ENCODE measurements around the gene ZSCAN30. TPM values are rescaled to one million over a fixed set of nuclear protein-coding genes. Genes with fewer than 3 reads are reported as not detected.

The ZSCAN30 gene
- total RNA-seq, 1 experiment from 2014 or later, result 21.9 TPM

GRCh38 chr18:35322486-35323458 is 32.7 kb upstream of the ZSCAN30 start:
- no peak overlapping the region for H3K4me3 Mint-ChIP-seq
- H3K9me3 Mint-ChIP-seq, result no peaks in the 10 kb centered on the region
- ChIA-PET POLR2A (interaction anchor here (0.6 kb wide), 1 partner anchor 9 kb away, joined by 3 read pairs; no protein-coding TSS in a partner anchor), CTCF (no interaction called here)
- no peak overlapping the region for H3K27ac Mint-ChIP-seq
- no peak for TF ChIP-seq ELF4 (CRISPR knock-in tag; IDR thresholded peaks at IDR 0.05; ENCODE audit: low read depth)
- TF ChIP-seq ATF3 (CRISPR knock-in tag; conservative IDR thresholded peaks at IDR 0.05), result no peak
- no peak for TF ChIP-seq ATF1 (CRISPR knock-in tag; IDR thresholded peaks at IDR 0.05)
- TF ChIP-seq CREB1 (CRISPR knock-in tag; IDR thresholded peaks at IDR 0.05), result no peak
- no peak for TF ChIP-seq MLX (CRISPR knock-in tag; IDR thresholded peaks at IDR 0.05)
- TF ChIP-seq ZBTB43 (CRISPR knock-in tag; IDR thresholded peaks at IDR 0.05), result no peak
- TF ChIP-seq ZNF532 (CRISPR knock-in tag; IDR thresholded peaks at IDR 0.05; ENCODE audit: borderline replicate concordance), result no peak
- TF ChIP-seq CTCF (IDR thresholded peaks at IDR 0.05), result no peak
- TF ChIP-seq FOXP4 (CRISPR knock-in tag; IDR thresholded peaks at IDR 0.05), result no peak
- no peak for TF ChIP-seq ZBTB21 (CRISPR knock-in tag; IDR thresholded peaks at IDR 0.05; ENCODE audit: borderline replicate concordance)
- TF ChIP-seq EMX1 (CRISPR knock-in tag; IDR thresholded peaks at IDR 0.05), result no peak
- no peaks in the 10 kb centered on the region for H3K36me3 Mint-ChIP-seq
- ATAC-seq, result no peak
- H3K4me1 Mint-ChIP-seq, result peaks cover 9% of the 10 kb centered on the region
- H3K27me3 Mint-ChIP-seq (ENCODE audit: low read depth), result peaks cover 4% of the 10 kb centered on the region
- DNase-seq (ENCODE audit: low spot score), result no peak

GRCh38 chr18:35311496-35311895 is 21.5 kb upstream of the ZSCAN30 start:
- ATAC-seq (no peak), DNase-seq (ENCODE audit: low spot score) (no peak)
- peaks cover 34% of the 10 kb centered on the region for H3K9me3 Mint-ChIP-seq
- H3K27me3 Mint-ChIP-seq (ENCODE audit: low read depth), result peaks cover 12% of the 10 kb centered on the region
- no peak overlapping the region for H3K27ac Mint-ChIP-seq
- ChIA-PET POLR2A (interaction anchor here (0.7 kb wide), 1 partner anchor 30 kb away, joined by 4 read pairs; no protein-coding TSS in a partner anchor), CTCF (no interaction called here)
- H3K4me3 Mint-ChIP-seq, result no peak overlapping the region
- no peaks in the 10 kb centered on the region for H3K4me1 Mint-ChIP-seq
- H3K36me3 Mint-ChIP-seq, result peaks cover 29% of the 10 kb centered on the region
- TF ChIP-seq ZBTB43 (CRISPR knock-in tag; IDR thresholded peaks at IDR 0.05) (no peak), SMAD4 (CRISPR knock-in tag; IDR thresholded peaks at IDR 0.05) (no peak), ZNF317 (CRISPR knock-in tag; IDR thresholded peaks at IDR 0.05; ENCODE audit: borderline replicate concordance, low read depth) (no peak), SMAD3 (CRISPR knock-in tag; IDR thresholded peaks at IDR 0.05; ENCODE audit: borderline replicate concordance) (no peak), CREB1 (CRISPR knock-in tag; IDR thresholded peaks at IDR 0.05) (no peak), FOXJ3 (CRISPR knock-in tag; IDR thresholded peaks at IDR 0.05; ENCODE audit: borderline replicate concordance) (no peak), FOXP4 (CRISPR knock-in tag; IDR thresholded peaks at IDR 0.05) (no peak), NR2C2 (CRISPR knock-in tag; IDR thresholded peaks at IDR 0.05) (no peak), EMX1 (CRISPR knock-in tag; IDR thresholded peaks at IDR 0.05) (no peak), IRF2 (CRISPR knock-in tag; IDR thresholded peaks at IDR 0.05; ENCODE audit: borderline replicate concordance, low read depth) (no peak)
